H1 (cell line): Measurements from ENCODE around the gene EPHB6. TPM values are rescaled to one million over a fixed set of nuclear protein-coding genes. Genes with fewer than 3 reads are reported as not detected.

Experiments
- CTCF ChIA-PET: fragments of 300-600 bp; sonication (Branson Sonifier 250); formaldehyde crosslinking; loops from one replicate; lab custom pipeline; 2021; ENCODE audit not compliant: partially characterized antibody; lab: Charles Lee
- POLR2A ChIA-PET: fragments of 300-600 bp; sonication (Branson Sonifier 250); formaldehyde crosslinking; loops from one replicate; lab custom pipeline; 2021; ENCODE audit warnings: inconsistent platforms; ENCODE audit not compliant: partially characterized antibody; lab: Charles Lee
- DNase-seq, 2 experiments: peaks; one replicate each; pipeline versions ENCODE4 v3.0.0 to v3.0.0-alpha.2; 2010 to 2022; ENCODE audit warnings: low spot score in 2 of 2, low read depth in 1 of 2, mixed read lengths in 1 of 2
- FAIRE-seq: peaks from 2 replicates; lab custom pipeline; 2011; peaks lifted over from hg19 to GRCh38; lab: Jason Lieb, UNC
- H2AFZ ChIP-seq: 2 replicates; pipeline ENCODE4 v1.8.1; 2012; ENCODE audit warnings: low read length, inconsistent platforms
- H2AK5ac ChIP-seq: 2 replicates; pipeline ENCODE4 v1.6.1; 2013; ENCODE audit warnings: low read depth, low read length
- H2BK120ac ChIP-seq: replicated peaks from 2 replicates; pipeline ENCODE3; 2013; ENCODE audit warnings: low read depth, low read length, inconsistent platforms
- H2BK12ac ChIP-seq: 2 replicates; pipeline ENCODE4 v1.6.1; 2013; ENCODE audit warnings: low read depth, low read length
- H2BK15ac ChIP-seq: 2 replicates; pipeline ENCODE4 v1.6.1; 2013; ENCODE audit warnings: low read length
- H2BK20ac ChIP-seq: 2 replicates; pipeline ENCODE4 v1.6.1; 2013; ENCODE audit warnings: low read length
- H2BK5ac ChIP-seq: 2 replicates; pipeline ENCODE4 v1.6.1; 2013; ENCODE audit warnings: low read depth, low read length
- H3K14ac ChIP-seq: 2 replicates; pipeline ENCODE4 v1.6.1; 2013; ENCODE audit warnings: inconsistent platforms; ENCODE audit not compliant: insufficient read length
- H3K18ac ChIP-seq: 2 replicates; pipeline ENCODE4 v1.6.1; 2013; ENCODE audit warnings: low read length; ENCODE audit errors: extremely low read depth
- H3K23ac ChIP-seq: 2 replicates; pipeline ENCODE4 v1.6.1; 2013; ENCODE audit warnings: inconsistent platforms; ENCODE audit not compliant: insufficient read length
- H3K23me2 ChIP-seq: 2 replicates; pipeline ENCODE4 v1.6.1; 2013; ENCODE audit warnings: low read depth, low read length
- H3K27ac ChIP-seq: 2 replicates; pipeline ENCODE4 v1.6.1; 2011; ENCODE audit warnings: low read depth, low read length, inconsistent platforms
- H3K27me3 ChIP-seq, 4 experiments: replicated peaks in 1 of 4; 1 replicate in 1 of 4; 2 replicates in 3 of 4; pipeline versions ENCODE4 v1.6.1 to v1.8.1; 2011 to 2013; ENCODE audit warnings: low read length in 3 of 4, mild to moderate bottlenecking in 3 of 4, inconsistent platforms in 2 of 4, mixed read lengths in 2 of 4, moderate library complexity in 1 of 4; ENCODE audit not compliant: control insufficient read depth in 3 of 4, insufficient read depth in 3 of 4; ENCODE audit errors: extremely low read depth in 1 of 4
- H3K36me3 ChIP-seq, 4 experiments: 2 replicates each; pipeline versions ENCODE4 v1.6.1 to v1.8.1; 2011 to 2013; ENCODE audit warnings: mild to moderate bottlenecking in 4 of 4, low read length in 3 of 4, moderate library complexity in 2 of 4, control low read depth in 1 of 4, inconsistent platforms in 1 of 4; ENCODE audit not compliant: insufficient read depth in 4 of 4, control insufficient read depth in 2 of 4
- H3K4ac ChIP-seq: replicated peaks from 2 replicates; pipeline ENCODE3; 2013; ENCODE audit warnings: low read length, low read depth, mixed read lengths, inconsistent platforms; ENCODE audit not compliant: insufficient read length
- H3K4me1 ChIP-seq, 4 experiments: replicated peaks in 1 of 4; 1 replicate in 1 of 4; 2 replicates in 3 of 4; pipeline versions ENCODE4 v1.6.1 to v1.8.1; 2011 to 2013; ENCODE audit warnings: low read length in 3 of 4, inconsistent platforms in 2 of 4, mixed read lengths in 1 of 4; ENCODE audit not compliant: insufficient read depth in 4 of 4, control insufficient read depth in 3 of 4
- H3K4me2 ChIP-seq, 2 experiments: 2 replicates each; pipeline versions ENCODE4 v1.6.1 to v1.8.1; 2011 to 2013; ENCODE audit warnings: low read depth in 2 of 2, low read length in 2 of 2, control low read depth in 1 of 2, inconsistent platforms in 1 of 2, mild to moderate bottlenecking in 1 of 2; ENCODE audit not compliant: insufficient read depth in 1 of 2
- H3K4me3 ChIP-seq, 4 experiments: fragments of 200-600, 300-600 bp in 1 of 4; sonication (generic), shearing (Covaris generic), sonication (Bioruptor Twin) in 1 of 4; 2 replicates each; pipeline versions ENCODE4 v1.5.1 to v1.8.1; 2011 to 2016; ENCODE audit warnings: low read length in 4 of 4, low read depth in 3 of 4, control low read depth in 2 of 4, inconsistent platforms in 2 of 4, mild to moderate bottlenecking in 2 of 4, mixed read lengths in 1 of 4, moderate library complexity in 1 of 4; ENCODE audit not compliant: insufficient read depth in 2 of 4; ENCODE audit errors: extremely low read depth in 1 of 4
- H3K56ac ChIP-seq: replicated peaks from 2 replicates; pipeline ENCODE3; 2013; ENCODE audit warnings: low read depth, mild to moderate bottlenecking, mixed read lengths, low read length, inconsistent platforms; ENCODE audit not compliant: insufficient read length
- H3K79me1 ChIP-seq: 2 replicates; pipeline ENCODE4 v1.6.1; 2013; ENCODE audit warnings: low read depth, low read length, control low read depth
- H3K79me2 ChIP-seq, 2 experiments: 2 replicates each; pipeline versions ENCODE4 v1.6.1 to v1.8.1; 2012 to 2013; ENCODE audit warnings: low read length in 2 of 2, mild to moderate bottlenecking in 2 of 2, inconsistent platforms in 1 of 2; ENCODE audit not compliant: insufficient read depth in 2 of 2, control insufficient read depth in 1 of 2
- H3K9ac ChIP-seq, 4 experiments: replicated peaks in 1 of 4; 1 replicate in 1 of 4; 2 replicates in 3 of 4; pipeline versions ENCODE4 v1.6.1 to v1.8.1; 2011 to 2013; ENCODE audit warnings: low read depth in 3 of 4, low read length in 3 of 4, control low read depth in 2 of 4, mild to moderate bottlenecking in 2 of 4, moderate library complexity in 2 of 4, inconsistent platforms in 1 of 4; ENCODE audit errors: extremely low read depth in 1 of 4
- H3K9me3 ChIP-seq, 2 experiments: 2 replicates each; pipeline versions ENCODE4 v1.6.1 to v1.8.1; 2012 to 2013; ENCODE audit warnings: mild to moderate bottlenecking in 2 of 2, moderate library complexity in 2 of 2, control low read depth in 1 of 2, inconsistent platforms in 1 of 2, low read depth in 1 of 2, low read length in 1 of 2, mixed read lengths in 1 of 2; ENCODE audit not compliant: insufficient read depth in 2 of 2
- H4K20me1 ChIP-seq, 2 experiments: replicated peaks in 1 of 2; 2 replicates each; pipeline versions ENCODE3 to v1.8.1; 2011 to 2013; ENCODE audit warnings: inconsistent platforms in 2 of 2, low read length in 2 of 2, mild to moderate bottlenecking in 1 of 2; ENCODE audit not compliant: insufficient read depth in 2 of 2, control insufficient read depth in 1 of 2
- H4K5ac ChIP-seq: 2 replicates; pipeline ENCODE4 v1.6.1; 2013; ENCODE audit warnings: low read length, low read depth, mixed read lengths, inconsistent platforms; ENCODE audit not compliant: insufficient read length
- H4K8ac ChIP-seq: 2 replicates; pipeline ENCODE4 v1.8.0; 2013; ENCODE audit warnings: mild to moderate bottlenecking, moderate library complexity, low read length, inconsistent platforms; ENCODE audit not compliant: insufficient read depth; ENCODE audit errors: extremely low read depth
- H4K91ac ChIP-seq: replicated peaks from 2 replicates; pipeline ENCODE3; 2013; ENCODE audit warnings: low read length, mixed read lengths, inconsistent platforms; ENCODE audit not compliant: insufficient read length
- TAF1 ChIP-seq: IDR thresholded peaks from 2 replicates; pipeline ENCODE4 v1.6.1; 2011; ENCODE audit warnings: mild to moderate bottlenecking, low read depth, low read length
- WGBS, 2 experiments: shearing (Covaris generic) in 1 of 2; methylation state at CpG; one replicate each; pipeline versions ENCODE4 v1.1.6 to v1.1.7; 2013 to 2015; ENCODE audit warnings: low lambda C conversion rate in 2 of 2, mixed read lengths in 2 of 2, inconsistent platforms in 1 of 2, low coverage in 1 of 2, missing lambda C conversion rate in 1 of 2; ENCODE audit not compliant: insufficient replicate concordance in 2 of 2, insufficient coverage in 1 of 2, insufficient read length in 1 of 2; ENCODE audit errors: extremely low coverage in 1 of 2, missing lambda C conversion rate in 1 of 2; 5-methylcytosine and 5-hydroxymethylcytosine counted together
- polyA plus RNA-seq, 7 experiments: library from polyadenylated mRNA; depleted of rRNA in 3 of 7; stranded (reverse) in 5 of 7; unstranded in 2 of 7; fragments of >200 nt in 5 of 7; fragments of 200-250 nt in 2 of 7; gene quantifications; 1 replicate in 5 of 7; 2 replicates in 1 of 7; 4 replicates in 1 of 7; pipeline versions ENCODE4 v1.2.1 to v1.2.3, GENCODE V29; 2011 to 2013; ENCODE audit warnings: missing spikeins in 2 of 7, mixed read lengths in 2 of 7
- total RNA-seq: library from RNA; stranded (reverse); fragmentation: NEBNext Ultra II Directional; extraction: Animal tissue kit (Norgen Biotek cat#: 25700); gene quantifications from 2 replicates; pipeline ENCODE4 v1.2.1, GENCODE V29; 2021

The EPHB6 gene
- total and polyA plus RNA-seq, 2 of the 8 experiments (the other 6 are each of a cell fraction or from before 2014, with no cell fraction given), result 19.7 TPM

GRCh38 chr7:142894985-142895593 lies 40.2 kb downstream of the EPHB6 start:
- H3K4me2 ChIP-seq, result no peak overlapping the region
- H3K56ac ChIP-seq, result no peak overlapping the region
- no peaks in the 10 kb centered on the region for H3K79me1 ChIP-seq
- ChIA-PET POLR2A (no interaction called here), CTCF (interaction anchor here (0.7 to 8.2 kb wide), 11 partner anchors 14 to 114 kb away, joined by 3 to 69 read pairs (median 6); partner anchors contain the start of gene LLCFC1)
- peaks cover 0 to 7% of the 10 kb centered on the region in 2 experiments for H4K20me1 ChIP-seq
- no peaks in the 10 kb centered on the region for H3K36me3 ChIP-seq
- no peaks in the 10 kb centered on the region; a peak in 1 of 7 replicates for H3K27me3 ChIP-seq
- peaks cover 0 to 3% (median 0%) of the 10 kb centered on the region in 4 experiments; a peak in 1 of 7 replicates for H3K4me1 ChIP-seq
- no peak overlapping the region for H2BK5ac ChIP-seq
- no peak overlapping the region for H3K23ac ChIP-seq
- no peak overlapping the region for H2BK120ac ChIP-seq
- no peak overlapping the region for H3K9ac ChIP-seq
- no peak overlapping the region for H2AK5ac ChIP-seq
- H2BK20ac ChIP-seq, result no peak overlapping the region
- no peak overlapping the region for H3K4ac ChIP-seq
- no peaks in the 10 kb centered on the region for H3K79me2 ChIP-seq
- H3K23me2 ChIP-seq, result peaks cover 6% of the 10 kb centered on the region; the same call in 1 of the 2 replicates
- no peak overlapping the region for H3K4me3 ChIP-seq
- no peak overlapping the region for H4K8ac ChIP-seq
- FAIRE-seq (no peak), DNase-seq (no peak)
- H2BK12ac ChIP-seq, result no peak overlapping the region
- H2AFZ ChIP-seq, result no peak overlapping the region
- no peak overlapping the region for H4K5ac ChIP-seq
- no peak overlapping the region for H3K27ac ChIP-seq
- no peaks in the 10 kb centered on the region for H3K9me3 ChIP-seq
- no peak overlapping the region for H3K14ac ChIP-seq
- no peak overlapping the region for H3K18ac ChIP-seq
- H2BK15ac ChIP-seq, result no peak overlapping the region
- WGBS, 2 experiments, result 81% methylated on average over 6 of the region's 6 CpGs; no CpG with 5 or more reads in 1 of the 2 experiments
- H4K91ac ChIP-seq, result no peak overlapping the region
- no peak for TF ChIP-seq TAF1
